ENCODE data around the gene RDH12.
"Not testable (repeated sequence)": the region's sequence is repeated elsewhere in the genome, so short reads cannot be mapped to it uniquely, and the experiment has no call there.

Gene RDH12

DNA sequence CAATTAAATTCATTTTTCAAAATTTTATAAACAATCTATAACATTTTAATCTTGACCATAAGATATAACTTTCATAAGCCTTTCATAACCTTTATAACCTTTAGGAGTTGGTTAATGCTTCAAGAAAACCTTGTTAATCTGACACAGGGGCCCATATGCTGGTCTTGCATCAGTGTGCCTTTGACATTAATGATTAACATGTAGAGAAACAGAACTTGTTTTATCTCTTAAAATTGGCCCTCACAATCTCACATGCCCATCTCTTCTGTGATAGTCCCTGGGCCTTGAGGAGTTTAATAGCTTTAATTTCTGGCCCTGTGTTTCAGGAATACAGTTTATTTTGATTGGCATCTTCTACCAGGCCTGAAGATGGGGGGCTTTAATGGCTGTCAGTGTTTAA, 7.7 kb downstream of the RDH12 start:
- DNase-seq, result not testable (repeated sequence)

DNA sequence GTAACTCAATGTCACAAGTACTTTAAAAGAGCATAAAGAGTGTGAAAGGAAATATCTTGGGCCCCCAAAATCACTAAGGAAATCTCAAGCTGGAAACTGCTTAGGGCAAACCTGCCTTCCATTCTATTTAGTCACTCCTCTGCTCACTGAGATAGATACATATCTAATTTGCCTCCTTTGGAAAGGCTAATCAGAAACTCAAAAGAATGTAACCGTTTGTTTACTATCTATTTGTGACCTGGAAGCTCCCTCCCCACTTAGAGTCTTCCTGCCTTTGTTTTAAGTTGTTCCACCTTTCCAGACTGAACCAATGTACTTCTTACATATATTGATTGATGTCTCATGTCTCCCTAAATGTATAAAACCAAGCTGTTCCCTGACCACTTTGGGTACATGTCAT, 8.1 kb downstream of the RDH12 start:
- DNase-seq, result not testable (repeated sequence)

DNA sequence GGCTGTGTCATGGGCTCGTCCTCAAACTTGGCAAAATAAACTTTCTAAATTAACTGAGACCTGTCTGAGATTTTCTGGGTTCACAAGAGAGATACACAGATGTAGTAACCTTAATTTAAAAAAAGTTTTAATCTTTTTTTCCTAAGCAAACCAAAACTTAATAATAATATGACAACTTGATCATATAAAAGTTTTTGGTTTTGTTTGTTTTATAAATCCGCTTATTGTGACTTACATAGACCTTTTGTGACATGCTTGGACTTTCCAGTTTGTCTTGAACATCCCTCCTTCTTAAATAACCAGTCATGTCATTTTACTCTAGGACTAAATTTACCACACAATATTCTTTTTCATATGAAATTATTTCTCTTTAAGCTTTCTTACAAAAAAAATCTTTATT, 8.5 kb downstream of the RDH12 start:
- no peak for DNase-seq

DNA sequence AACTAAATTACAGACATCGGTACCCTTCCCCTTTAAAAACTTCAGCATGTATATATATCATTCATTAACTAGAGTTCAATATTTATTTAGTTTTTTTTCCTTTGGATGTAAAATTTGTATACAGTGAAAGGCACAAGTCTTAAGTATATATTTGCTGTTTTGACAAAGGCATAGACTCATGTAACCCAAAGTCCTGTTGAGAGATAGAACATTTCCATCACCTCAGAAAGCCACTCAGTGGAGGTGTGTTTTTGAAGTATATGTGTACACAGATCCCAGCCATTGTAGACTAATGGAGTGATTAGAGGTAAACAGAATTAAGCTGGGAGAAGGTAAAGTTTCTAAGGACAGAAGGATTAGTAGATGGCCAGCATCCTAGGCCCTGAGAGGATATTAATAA, 15.4 kb downstream of the RDH12 start:
- no peak for DNase-seq

DNA sequence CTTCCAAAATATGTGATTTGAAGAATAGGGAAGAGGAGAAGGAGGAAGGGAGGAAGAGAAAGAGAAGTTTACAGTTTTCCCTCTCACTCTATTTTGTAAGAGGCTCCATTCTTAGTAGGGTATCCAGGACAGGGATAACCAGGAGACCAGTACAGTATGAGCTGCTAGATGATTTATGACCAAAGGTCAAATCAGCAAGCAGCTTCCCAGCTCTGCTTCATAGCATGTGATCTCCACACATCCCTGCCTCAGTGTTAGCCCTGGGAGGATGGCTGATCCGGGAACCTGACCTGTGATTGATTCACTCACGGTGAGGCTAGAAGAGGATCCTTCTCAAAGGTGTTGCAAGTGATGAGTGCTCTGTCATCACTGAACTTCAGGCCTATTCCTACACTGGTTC, 16.6 kb downstream of the RDH12 start:
- no peak for DNase-seq

GRCh38 chr14:67719385-67719784, 17.7 kb downstream of the RDH12 start:
- not testable (repeated sequence) for DNase-seq

DNA sequence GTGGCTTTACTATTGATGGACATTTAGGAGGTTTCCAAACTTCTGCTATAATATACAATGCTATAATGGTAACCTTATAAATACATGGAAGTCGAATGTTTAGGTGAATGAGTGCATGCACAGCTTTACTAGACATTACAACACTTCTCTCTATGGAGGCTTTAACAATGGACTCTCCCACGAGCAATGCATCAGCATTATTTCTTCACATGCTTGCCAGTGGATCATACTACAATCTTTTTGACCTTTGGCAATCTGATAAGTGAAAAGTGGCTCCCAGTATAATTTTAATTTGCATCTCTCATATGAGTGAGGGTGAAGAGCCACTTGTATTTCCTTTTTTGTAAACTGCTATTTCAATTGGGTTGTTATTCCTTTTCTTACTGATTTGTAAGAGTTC, 18.2 kb downstream of the RDH12 start:
- no peak for DNase-seq

DNA sequence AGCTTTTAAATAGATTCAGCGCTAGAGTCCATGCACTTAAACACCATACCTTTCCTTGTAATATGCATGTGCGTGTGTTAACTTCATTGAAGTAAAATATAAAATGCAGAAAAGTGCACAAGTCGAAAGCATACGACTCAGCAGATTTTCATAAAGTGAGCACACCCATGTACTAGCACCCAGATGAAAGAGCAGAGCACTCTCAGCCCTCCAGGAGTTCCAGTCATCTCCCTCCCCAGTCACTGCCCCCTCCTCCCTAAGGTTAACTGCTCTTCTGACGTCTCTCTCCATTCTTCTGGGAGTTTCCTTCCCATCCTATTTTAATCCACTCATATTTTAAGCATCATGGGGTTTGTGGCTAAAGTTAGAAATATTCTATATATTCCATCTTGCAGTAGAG, 20.2 kb downstream of the RDH12 start:
- DNase-seq, result no peak

GRCh38 chr14:67722293-67722692, 20.6 kb downstream of the RDH12 start:
- peak; percentile 9 for DNase-seq

GRCh38 chr14:67725171-67725570, 23.5 kb downstream of the RDH12 start:
- DNase-seq, result no peak

DNA sequence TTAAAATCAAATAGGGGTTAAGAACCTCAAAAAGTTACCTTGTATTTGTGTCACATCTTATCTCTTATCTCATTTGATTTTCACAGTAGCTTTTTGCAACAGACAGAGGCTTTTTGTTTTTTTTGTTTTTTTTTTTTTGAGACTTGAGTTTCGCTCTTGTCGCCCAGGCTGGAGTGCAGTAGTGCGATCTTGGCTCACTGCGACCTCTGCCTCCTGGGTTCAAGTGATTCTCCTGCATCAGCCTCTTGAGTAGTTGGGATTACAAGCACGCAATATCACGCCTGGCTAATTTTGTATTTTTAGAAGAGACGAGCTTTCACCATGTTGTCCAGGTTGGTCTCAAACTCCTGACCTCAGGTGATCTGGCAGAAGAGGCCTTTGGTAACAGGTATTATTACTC, 25.7 kb downstream of the RDH12 start:
- no peak for DNase-seq

GRCh38 chr14:67728258-67728657, 26.6 kb downstream of the RDH12 start:
- DNase-seq, result no peak

DNA sequence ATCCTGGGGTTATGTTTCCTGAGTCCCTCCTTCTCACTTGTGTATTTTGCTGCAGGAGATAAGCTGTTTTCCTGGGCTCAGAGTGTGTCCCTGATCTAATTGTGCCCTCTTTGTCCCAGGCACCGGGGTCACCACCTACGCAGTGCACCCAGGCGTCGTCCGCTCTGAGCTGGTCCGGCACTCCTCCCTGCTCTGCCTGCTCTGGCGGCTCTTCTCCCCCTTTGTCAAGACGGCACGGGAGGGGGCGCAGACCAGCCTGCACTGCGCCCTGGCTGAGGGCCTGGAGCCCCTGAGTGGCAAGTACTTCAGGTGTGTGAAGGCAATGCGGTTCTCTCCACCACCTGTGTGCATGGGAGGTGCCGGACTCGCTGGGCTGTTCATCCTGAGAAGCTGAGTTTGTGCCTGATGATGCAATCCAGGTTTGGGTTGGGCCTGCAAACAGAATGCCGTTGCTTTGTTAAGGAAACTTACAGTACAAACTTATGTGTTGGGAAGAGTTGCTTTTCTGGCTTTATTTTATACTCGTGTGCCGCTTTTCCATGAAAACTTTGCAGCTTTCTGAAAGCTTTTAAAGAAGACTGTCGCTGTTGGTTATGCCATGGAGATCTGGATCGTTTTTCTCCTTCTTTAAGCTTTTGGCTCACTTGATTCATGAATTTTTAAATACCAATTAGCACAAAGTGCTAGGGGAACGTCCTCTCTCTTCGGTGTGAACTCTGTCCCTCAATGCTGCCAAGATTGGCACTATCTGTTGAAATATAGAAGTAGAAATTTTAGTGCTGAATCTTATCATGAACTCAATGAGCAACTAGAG, 27.6 kb downstream of the RDH12 start:
- DNase-seq, result no peak

GRCh38 chr14:67733616-67734015, 31.9 kb downstream of the RDH12 start:
- DNase-seq, result no peak

DNA sequence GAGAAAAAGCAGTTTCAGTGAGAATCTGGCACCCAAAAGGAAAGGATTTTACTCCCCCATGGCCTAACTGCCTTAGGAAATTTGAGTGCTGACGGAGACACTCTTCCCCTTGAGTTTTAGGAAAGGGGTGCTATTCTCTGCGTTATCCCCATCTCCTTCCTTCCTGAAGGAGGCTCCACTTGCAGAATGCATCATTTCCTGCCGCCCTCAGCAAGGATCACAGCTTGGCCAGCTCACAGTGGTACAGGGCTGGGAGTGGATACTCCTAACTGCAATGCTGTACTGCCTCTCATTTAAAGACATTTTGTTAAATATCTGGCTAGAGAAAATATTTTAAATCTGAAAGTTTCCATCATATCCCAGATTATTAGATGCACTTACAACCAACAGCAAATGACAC, 33.0 kb downstream of the RDH12 start:
- no peak for DNase-seq

- DNase-seq, result no peak
Measured at GRCh38 chr14:67735336-67736147, 33.9 kb downstream of the RDH12 start.

DNA sequence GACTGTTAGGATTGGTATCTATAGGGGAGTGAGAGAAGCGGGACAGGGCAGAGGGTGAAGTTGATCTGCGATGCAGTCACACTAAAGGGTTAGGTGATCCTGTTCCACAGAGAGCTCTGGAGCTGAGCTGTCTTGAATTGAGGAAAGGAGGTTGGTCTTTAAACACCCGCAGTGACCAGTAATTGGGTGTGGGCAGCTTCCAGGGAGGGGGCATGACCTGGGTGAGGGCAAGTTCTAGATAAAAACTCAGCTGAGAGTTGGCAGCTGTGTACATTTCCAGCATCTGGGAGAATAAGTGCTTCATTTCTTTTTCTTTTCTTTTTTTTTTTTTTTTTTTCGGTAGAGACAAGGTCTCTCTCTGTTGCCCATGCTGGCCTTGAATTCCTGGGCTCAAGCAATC, 35.1 kb downstream of the RDH12 start:
- DNase-seq, result no peak

DNA sequence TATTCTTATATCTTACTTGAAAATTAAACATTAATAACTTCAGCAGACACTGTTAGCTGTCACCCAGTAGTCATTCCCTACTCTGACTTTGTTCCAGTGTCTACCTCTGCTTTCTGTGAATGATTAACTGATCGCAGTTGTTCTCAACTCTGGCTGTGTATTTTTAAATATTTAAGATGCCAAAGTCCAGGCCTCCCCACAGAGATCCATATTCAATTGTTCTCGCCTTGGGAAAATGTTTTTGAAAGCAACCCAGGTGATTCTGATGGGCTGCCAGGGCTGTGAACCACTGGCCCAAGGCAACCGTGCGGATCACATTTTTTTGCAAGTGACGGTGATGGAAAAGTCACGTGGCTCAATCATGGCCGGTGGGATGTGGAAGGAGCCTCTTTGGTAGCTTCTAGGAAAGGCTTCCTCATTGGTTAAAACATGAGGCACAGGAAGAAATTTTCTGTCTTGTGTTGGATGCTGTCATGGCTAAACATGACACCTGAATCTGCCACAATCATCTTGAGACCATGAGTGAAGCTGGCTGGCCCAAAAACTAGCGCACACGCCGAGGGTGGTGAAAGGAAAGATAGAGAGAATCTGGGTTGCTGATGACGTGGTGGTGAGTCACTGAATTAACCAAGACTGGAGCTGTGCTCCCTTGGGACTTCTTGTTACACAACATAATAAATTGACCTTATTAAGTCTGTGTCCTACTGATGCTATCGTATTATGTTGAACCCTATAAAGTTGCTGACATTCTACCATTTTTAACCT, 37.2 kb downstream of the RDH12 start:
- DNase-seq, result peak; percentile 12

- DNase-seq, result no peak
Measured at GRCh38 chr14:67744046-67744445, 42.4 kb downstream of the RDH12 start.

GRCh38 chr14:67746927-67747326, 45.2 kb downstream of the RDH12 start:
- no peak for DNase-seq

GRCh38 chr14:67748312-67748711, 46.6 kb downstream of the RDH12 start:
- DNase-seq, result no peak

DNA sequence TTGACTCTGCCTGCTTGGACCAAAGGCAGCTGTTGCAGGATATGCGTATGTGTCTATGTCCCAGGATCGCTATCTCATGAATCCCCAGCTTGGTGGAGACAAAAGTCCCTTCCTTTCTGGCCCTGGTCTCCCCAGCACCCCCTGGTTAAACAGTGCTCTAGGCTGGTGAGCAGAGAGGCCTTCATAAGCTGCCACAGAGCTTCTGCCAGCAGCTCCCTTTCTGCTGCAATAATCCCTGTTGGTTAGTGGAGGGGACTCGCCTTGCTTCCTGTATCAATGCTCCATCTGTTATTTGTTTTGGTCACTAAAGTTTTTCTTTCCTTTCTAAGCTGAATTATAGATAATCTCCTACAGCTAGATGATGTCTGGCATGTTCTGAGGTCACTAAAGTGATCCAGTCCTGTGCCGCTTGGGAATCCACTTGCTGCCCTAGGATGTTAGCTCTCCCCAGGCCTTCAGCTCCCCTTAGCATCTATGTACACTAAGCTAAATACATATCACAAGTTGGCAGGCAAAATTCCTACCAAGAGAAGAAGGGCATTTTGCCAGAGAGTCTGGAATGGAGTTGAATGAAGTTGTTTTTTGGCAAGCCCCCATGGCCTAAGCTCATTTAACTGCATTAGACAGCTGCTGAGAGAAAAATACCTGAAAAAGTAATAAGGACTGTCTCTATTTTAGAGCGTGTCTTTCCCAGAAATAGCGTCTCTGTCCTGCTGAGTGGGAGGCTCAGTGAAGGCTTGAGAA, 47.8 kb downstream of the RDH12 start:
- no peak for DNase-seq

DNA sequence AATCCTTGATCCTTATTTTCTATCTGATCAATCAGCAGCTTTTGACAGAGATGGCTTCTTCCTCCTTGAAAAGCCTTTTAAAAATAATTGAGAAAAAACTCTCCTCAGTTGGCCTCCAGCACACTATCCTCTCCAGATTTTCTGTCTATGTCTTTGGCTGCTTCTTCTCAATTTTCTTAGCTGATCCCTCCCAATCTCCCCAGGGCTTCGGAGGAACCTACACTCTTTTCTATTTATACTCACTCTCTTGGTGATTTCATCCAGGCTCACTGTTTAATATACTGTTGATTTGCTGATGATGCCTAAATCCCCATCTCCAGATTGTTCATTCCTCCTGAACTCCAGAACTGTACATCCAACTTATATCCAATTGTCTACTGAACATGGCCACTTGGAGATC, 54.8 kb downstream of the RDH12 start:
- DNase-seq, result no peak
